GM10847 (cell line): ENCODE measurements around the gene GOLGA7B.

Experiments used
- POLR2A ChIP-seq: IDR thresholded peaks from 2 replicates; pipeline ENCODE4 v1.6.1; 2011; ENCODE audit not compliant: insufficient read length; ENCODE audit errors: extremely low read depth

Gene GOLGA7B

DNA sequence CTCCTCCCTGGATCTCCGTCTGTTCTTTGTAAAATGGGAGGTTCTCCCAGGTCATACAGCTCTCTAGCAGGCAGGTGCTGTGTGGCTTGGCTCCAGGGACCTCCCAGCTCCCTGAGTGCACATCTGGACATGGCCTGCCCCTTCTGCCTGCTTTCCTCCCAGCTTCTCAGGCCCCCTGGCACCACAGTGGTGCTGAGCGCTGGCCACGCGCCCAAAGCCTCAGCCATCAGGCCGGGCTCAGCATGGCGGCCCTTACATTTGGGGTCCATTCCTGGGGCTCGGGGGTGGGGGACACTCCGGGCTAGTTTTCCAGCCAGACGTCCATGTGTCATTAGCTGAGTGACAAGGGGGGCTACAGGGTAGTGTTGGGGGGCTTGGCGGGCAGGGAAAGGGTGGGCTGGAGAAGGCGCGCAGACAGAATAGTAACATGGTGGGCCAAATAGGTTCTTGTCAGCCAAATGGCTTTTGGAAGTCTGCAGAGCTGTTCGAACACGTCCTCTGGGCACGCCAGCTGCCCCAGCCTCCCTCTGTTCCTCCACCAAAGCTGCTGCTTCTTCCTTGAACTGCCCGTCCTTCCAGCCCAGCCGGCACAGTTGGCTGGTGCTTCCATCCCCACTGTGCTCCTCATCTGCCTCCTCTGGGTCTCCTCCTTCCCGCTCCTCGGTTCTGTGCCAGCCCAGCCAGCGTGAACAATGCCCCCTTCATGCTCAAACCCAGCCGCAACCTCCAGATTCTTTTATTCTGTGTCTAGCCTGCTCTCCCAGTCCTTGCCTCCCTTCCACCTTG lies 65.9 kb downstream of the GOLGA7B start:
- TF ChIP-seq POLR2A: no peak

DNA sequence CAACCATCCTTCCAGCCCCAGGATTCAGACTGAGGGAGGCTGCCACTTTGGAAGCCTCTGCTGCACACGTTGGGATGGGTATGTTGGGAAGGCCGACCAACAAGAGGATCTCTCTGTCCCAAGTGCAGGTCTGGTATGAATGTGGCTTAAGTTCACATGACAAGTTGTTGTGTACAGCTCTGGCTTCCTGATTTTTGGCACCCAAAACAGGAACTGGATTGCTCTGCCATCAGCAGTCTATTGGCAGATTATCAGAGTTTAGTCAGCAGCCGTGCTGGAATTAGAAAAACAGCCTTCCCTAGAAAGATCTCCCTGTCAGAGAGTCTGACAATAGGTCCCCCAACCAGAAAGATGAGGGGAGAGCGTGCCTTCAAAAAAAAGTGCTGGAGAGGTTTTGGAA lies 66.9 kb downstream of the GOLGA7B start:
- TF ChIP-seq POLR2A: no peak

DNA sequence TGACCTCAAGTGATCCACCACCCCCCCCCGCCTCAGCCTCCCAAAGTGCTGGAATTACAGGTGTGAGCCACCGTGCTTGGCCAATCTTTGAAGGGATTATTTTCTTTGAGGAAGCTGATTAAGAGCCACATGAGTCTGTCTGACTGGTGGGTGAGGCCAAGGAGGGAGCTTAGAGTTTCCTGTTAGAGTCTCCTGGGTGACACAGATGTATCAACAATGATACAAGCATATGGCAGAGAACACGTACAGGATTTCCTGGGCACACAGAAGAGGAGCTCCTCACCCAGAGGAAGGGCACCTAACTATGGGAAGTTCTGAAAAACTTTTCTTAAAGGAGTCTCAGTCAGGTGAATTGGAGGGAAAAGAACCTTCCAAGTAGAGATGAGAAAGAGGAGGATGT lies 69.4 kb downstream of the GOLGA7B start:
- no peak for TF ChIP-seq POLR2A

DNA sequence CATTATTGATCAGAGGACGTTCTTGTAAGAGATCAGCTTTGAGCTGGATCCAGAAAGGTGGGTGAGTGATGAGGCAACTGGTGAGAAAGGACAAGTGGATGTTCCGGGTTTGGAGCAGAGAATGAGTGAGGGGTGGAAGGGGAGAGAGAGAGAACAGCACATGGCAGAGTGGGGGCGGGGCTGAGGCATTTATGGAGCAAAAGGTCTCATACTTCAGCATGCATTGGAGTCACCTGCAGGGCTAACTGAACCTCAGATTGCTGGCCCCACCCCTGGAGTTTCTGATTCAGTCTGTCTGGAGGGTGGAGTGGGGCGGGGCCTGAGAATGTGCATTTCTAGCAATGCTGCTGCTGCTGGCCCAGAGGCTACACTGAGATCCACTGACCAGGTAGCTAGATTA lies 71.2 kb downstream of the GOLGA7B start:
- TF ChIP-seq POLR2A: no peak
